Stomach (tissue), 9 donors: Measurements from ENCODE around the gene YPEL2. TPM values are rescaled to one million over a fixed set of nuclear protein-coding genes. Genes with fewer than 3 reads are reported as not detected.
"Not testable (repeated sequence)": the region's sequence is repeated elsewhere in the genome, so short reads cannot be mapped to it uniquely, and the experiment has no call there.

Source experiments
- DNase-seq, 2 donors: peaks; one replicate each; pipeline versions ENCODE4 v3.0.0 to v3.0.0-alpha.2; 2013 to 2019
- H3K27ac ChIP-seq, 5 donors: fragments of 200-600 bp in 4 of 5; sonication (generic) in 4 of 5; one replicate each; pipeline ENCODE4 v1.5.1; 2013 to 2019; ENCODE audit warnings: mild to moderate bottlenecking in 1 of 5, moderate library complexity in 1 of 5
- H3K27me3 ChIP-seq, 3 donors: fragments of 200-600 bp; sonication (generic); one replicate each; pipeline ENCODE4 v1.5.1; 2017 to 2019; ENCODE audit warnings: mixed run types in 1 of 3
- H3K36me3 ChIP-seq, 4 donors: fragments of 200-600 bp; sonication (generic); 1 replicate in 3 of 4; 2 replicates in 1 of 4; pipeline ENCODE4 v1.5.1; 2016 to 2019
- H3K4me1 ChIP-seq, 4 donors: fragments of 200-600 bp; sonication (generic); one replicate each; pipeline ENCODE4 v1.5.1; 2016 to 2019
- H3K4me3 ChIP-seq, 4 donors: fragments of 200-600 bp; sonication (generic) in 3 of 4; one replicate each; pipeline ENCODE4 v1.5.1; 2016 to 2019; ENCODE audit warnings: mild to moderate bottlenecking in 1 of 4
- H3K9me3 ChIP-seq, 4 donors: fragments of 200-600 bp; sonication (generic); one replicate each; pipeline ENCODE4 v1.5.1; 2016 to 2019
- EP300 ChIP-seq: sonication (generic); formaldehyde crosslinking; IDR thresholded peaks from one replicate; pipeline ENCODE4 v1.6.1; 2017; ENCODE audit warnings: antibody characterized with exemption
- POLR2A ChIP-seq, 4 donors: fragments of 450-650 bp; IDR thresholded peaks; one replicate each; pipeline ENCODE4 v1.6.1; 2016; ENCODE audit warnings: antibody characterized with exemption in 4 of 4, control low read depth in 2 of 4, mild to moderate bottlenecking in 1 of 4, moderate library complexity in 1 of 4
- POLR2AphosphoS5 ChIP-seq, 3 donors: sonication (generic); formaldehyde crosslinking; IDR thresholded peaks; one replicate each; pipeline ENCODE4 v1.6.1; 2016; ENCODE audit warnings: antibody characterized with exemption in 3 of 3
- WGBS, 5 donors: extraction: QIAGEN DNeasy Blood & Tissue Kit in 3 of 5; methylation state at CpG; one replicate each; pipeline versions ENCODE4 v1.1.5 to v1.1.7; 2013 to 2018; 5-methylcytosine and 5-hydroxymethylcytosine counted together
- intact Hi-C: fragments of 100-400 bp; cut with DNase I; formaldehyde crosslinking; loops from one replicate; pipeline ENCODE4 v1.15.1; 2023; ENCODE audit warnings: low total_unique reads
- polyA plus RNA-seq, 3 donors: library from polyadenylated mRNA; stranded (reverse); fragments of 200-250 nt; gene quantifications; one replicate each; pipeline ENCODE4 v1.2.3, GENCODE V29; 2013
- total RNA-seq, 5 donors: library from RNA; depleted of rRNA; stranded (reverse); fragments of >200 nt; gene quantifications; one replicate each; pipeline versions ENCODE4 v1.1.0 to v1.2.3, GENCODE V29; 2014 to 2016
- TF ChIP-seq, protein P1 (sequence below), 7 experiments: fragments of 450-650 bp in 4 of 7; fragments of 200-600 bp in 3 of 7; sonication (generic) in 3 of 7; IDR thresholded peaks; one replicate each; pipeline ENCODE4 v1.5.1; 2016 to 2019; ENCODE audit warnings: antibody characterized with exemption in 7 of 7, control low read depth in 2 of 7, mild to moderate bottlenecking in 1 of 7
- donor health status: healthy with polysubstance abuse.
- donor health status: Bipolar disorder and iron deficiency.
- donor health status: healthy.

The YPEL2 gene
- total and polyA plus RNA-seq, 8 donors, result 4.4 to 60.8 (median 24.7) TPM

DNA sequence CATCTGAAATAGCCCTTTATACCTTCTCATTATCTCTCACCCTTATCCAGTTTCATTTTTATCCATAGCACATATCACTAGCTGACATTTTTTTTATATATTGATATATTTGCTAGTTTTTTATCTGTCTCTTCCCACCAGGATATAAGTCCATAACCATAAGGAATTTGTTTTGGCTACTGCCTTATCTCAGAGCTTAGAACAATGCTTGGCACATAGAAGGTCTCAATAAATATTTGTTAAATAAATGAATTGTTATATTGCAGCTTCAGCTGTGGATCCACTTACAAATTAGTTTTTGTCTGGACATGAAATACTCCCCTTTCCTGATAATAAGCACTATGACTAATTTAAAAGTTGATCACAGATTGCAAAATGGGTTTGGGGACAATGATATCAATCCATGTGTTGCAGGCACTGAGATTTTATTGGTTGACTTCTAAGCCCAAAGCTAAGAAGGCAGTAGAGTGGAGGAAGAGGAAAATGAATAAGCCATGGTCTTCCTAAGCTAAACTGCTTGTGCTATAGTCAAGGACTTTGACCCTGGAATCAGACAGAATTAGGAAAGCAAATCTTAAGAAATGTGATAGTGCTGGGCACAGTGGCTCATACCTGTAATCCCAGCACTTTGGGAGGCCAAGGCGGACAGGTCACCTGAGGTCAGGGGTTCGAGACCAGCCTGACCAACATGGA lies 31.9 kb upstream of the YPEL2 start:
- TF ChIP-seq POLR2AphosphoS5 (IDR thresholded peaks at IDR 0.05) (peak in 1 of 3 donors; percentile 31), POLR2A (IDR thresholded peaks at IDR 0.05) (no peak), EP300 (no peak)
- no peaks in the 10 kb centered on the region for H3K27me3 ChIP-seq
- H3K27ac ChIP-seq, result peak overlapping the region; percentile 14 to 86 (median 78)
- H3K4me3 ChIP-seq, result no peak overlapping the region
- no peaks in the 10 kb centered on the region for H3K9me3 ChIP-seq
- intact Hi-C loops, result no loop called here
- 36 to 65% (median 51%) methylated on average over 2 of the region's 2 CpGs for WGBS, 5 donors
- DNase-seq, result no peak
- H3K36me3 ChIP-seq, result no peaks in the 10 kb centered on the region
- H3K4me1 ChIP-seq, result peaks cover 0 to 28% (median 15%) of the 10 kb centered on the region in 4 donors

DNA sequence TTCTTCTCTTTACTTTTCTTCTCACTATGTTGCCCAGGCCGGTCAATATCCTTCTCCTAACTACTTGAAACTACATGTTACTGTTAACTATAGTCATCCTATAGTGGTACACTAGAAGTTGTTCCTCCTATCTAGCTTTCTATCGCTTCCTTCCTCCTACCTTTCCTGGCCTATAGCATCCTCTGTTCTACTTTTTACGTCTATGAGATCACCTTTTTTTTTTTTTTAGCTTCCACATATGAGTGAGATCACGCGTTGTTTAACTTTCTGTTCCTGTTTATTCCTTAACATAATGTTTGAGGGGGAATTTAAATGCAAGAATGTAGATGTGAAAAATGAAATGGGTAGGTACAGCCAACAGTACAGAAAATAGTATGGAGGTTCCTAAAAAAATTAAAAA lies 30.5 kb upstream of the YPEL2 start:
- TF ChIP-seq POLR2AphosphoS5 (IDR thresholded peaks at IDR 0.05), result no peak
- no peak for TF ChIP-seq EP300
- TF ChIP-seq, protein P1, sequence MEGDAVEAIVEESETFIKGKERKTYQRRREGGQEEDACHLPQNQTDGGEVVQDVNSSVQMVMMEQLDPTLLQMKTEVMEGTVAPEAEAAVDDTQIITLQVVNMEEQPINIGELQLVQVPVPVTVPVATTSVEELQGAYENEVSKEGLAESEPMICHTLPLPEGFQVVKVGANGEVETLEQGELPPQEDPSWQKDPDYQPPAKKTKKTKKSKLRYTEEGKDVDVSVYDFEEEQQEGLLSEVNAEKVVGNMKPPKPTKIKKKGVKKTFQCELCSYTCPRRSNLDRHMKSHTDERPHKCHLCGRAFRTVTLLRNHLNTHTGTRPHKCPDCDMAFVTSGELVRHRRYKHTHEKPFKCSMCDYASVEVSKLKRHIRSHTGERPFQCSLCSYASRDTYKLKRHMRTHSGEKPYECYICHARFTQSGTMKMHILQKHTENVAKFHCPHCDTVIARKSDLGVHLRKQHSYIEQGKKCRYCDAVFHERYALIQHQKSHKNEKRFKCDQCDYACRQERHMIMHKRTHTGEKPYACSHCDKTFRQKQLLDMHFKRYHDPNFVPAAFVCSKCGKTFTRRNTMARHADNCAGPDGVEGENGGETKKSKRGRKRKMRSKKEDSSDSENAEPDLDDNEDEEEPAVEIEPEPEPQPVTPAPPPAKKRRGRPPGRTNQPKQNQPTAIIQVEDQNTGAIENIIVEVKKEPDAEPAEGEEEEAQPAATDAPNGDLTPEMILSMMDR (IDR thresholded peaks at IDR 0.05), result no peak
- TF ChIP-seq POLR2A (IDR thresholded peaks at IDR 0.05), result no peak
- H3K27ac ChIP-seq, result no peak overlapping the region
- no peaks in the 10 kb centered on the region for H3K27me3 ChIP-seq
- intact Hi-C loops, result no loop called here
- no peaks in the 10 kb centered on the region for H3K36me3 ChIP-seq
- no peak for DNase-seq
- peaks cover 0 to 24% (median 15%) of the 10 kb centered on the region in 4 donors for H3K4me1 ChIP-seq
- 84 to 91% (median 85%) methylated on average over 5 of the region's 5 CpGs for WGBS, 5 donors
- no peak overlapping the region for H3K4me3 ChIP-seq
- H3K9me3 ChIP-seq, result no peaks in the 10 kb centered on the region

DNA sequence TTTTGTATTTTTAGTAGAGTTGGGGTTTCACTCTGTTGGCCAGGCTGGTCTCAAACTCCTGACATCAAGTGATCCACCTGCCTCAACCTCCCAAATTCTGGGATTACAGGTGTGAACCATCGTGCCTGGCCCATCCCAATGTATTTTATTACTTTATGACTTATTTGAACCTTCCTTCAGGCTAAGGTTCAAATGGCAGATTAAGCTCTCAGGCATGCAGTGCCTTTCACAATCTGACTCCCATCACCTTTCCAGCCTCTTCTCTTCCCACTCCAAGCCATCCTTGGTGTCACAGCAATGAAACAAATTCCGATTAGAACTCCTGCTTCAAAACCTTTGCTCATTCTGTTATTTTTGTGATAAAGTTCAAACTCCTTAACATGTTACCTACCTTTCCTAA lies 26.6 kb upstream of the YPEL2 start:
- DNase-seq, result no peak
- WGBS, 5 donors, result 65 to 78% (median 70%) methylated on average over 2 of the region's 2 CpGs
- Histone ChIP-seq H3K27ac (no peak overlapping the region), H3K9me3 (no peaks in the 10 kb centered on the region), H3K36me3 (no peaks in the 10 kb centered on the region), H3K4me1 (no peaks in the 10 kb centered on the region), H3K27me3 (no peaks in the 10 kb centered on the region), H3K4me3 (no peak overlapping the region)
- intact Hi-C loops, result no loop called here
- TF ChIP-seq, protein P1 (IDR thresholded peaks at IDR 0.05), result no peak
- TF ChIP-seq POLR2AphosphoS5 (IDR thresholded peaks at IDR 0.05) (no peak), POLR2A (IDR thresholded peaks at IDR 0.05) (no peak), EP300 (no peak)

DNA sequence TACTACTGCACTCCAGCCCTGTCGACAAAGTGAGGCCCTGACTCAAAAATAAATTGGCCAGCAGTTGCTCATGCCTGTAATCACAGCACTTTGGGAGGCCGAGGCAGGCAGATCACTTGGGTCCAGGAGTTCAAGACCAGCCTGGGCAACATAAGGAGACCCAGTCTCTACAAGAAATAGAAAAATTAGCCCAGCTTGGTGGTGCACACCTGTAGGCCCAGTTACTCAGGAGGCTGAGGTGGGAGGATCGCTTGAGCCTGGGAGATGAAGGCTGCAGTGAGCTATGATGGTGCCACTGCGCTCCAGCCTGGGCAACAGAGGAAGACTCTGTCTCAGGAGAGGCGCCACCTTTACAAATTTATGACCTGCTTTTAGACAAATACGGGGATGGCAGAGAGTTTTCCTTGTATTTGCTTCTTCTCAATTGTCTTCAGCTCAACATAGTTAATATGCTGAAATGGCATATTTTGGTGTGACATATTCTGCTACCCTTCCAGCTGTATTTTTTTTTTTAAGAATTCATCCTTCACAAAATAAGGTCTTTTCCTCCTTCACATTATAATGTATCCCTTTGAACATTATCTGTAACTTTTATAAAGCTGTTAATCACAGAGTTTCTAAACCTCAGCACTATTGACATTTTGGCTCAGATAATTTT lies 21.1 kb upstream of the YPEL2 start:
- peaks cover 0 to 11% (median 7%) of the 10 kb centered on the region in 4 donors for H3K4me1 ChIP-seq
- 78 to 84% (median 79%) methylated on average over 6 of the region's 6 CpGs for WGBS, 5 donors
- H3K4me3 ChIP-seq, result no peak overlapping the region
- no peak overlapping the region for H3K27ac ChIP-seq
- no peak for DNase-seq
- no peaks in the 10 kb centered on the region for H3K36me3 ChIP-seq
- H3K9me3 ChIP-seq, result no peaks in the 10 kb centered on the region
- intact Hi-C loops, result no loop called here
- no peak for TF ChIP-seq EP300
- TF ChIP-seq POLR2AphosphoS5 (IDR thresholded peaks at IDR 0.05), result no peak
- no peaks in the 10 kb centered on the region for H3K27me3 ChIP-seq

DNA sequence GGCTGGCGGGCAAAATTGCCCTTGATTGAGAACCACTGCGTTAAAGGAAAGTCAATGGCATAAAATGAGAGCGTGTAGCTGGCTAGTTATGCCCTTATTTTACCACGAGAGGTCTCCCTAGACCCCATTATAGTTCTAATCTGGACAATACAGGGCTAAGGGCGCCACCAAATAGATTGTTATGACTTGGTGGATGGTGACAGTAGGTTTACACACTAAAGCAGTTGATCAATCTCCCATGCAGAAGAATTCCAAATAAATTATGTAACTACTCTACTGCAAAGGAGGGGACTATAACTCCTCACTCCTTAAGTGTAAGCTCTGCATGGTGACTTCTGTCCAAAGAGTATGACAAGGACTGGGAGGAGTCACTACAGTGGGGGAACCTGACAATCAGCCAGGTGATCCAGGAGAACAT lies 20.4 kb upstream of the YPEL2 start:
- H3K4me1 ChIP-seq, result peaks cover 0 to 11% (median 7%) of the 10 kb centered on the region in 4 donors
- H3K4me3 ChIP-seq, result no peak overlapping the region
- WGBS, 5 donors, result 0 to 2% (median 0%) methylated on average over 5 of the region's 5 CpGs
- TF ChIP-seq POLR2A (IDR thresholded peaks at IDR 0.05) (no peak), POLR2AphosphoS5 (IDR thresholded peaks at IDR 0.05) (peak in 1 of 3 donors; percentile 58), EP300 (no peak)
- TF ChIP-seq, protein P1 (IDR thresholded peaks at IDR 0.05), result peak in 5 of 7 experiments; percentile 71 to 93 (median 81)
- H3K9me3 ChIP-seq, result no peaks in the 10 kb centered on the region
- no peak overlapping the region for H3K27ac ChIP-seq
- intact Hi-C loops, result no loop called here
- no peaks in the 10 kb centered on the region for H3K36me3 ChIP-seq
- peak; percentile 43 to 86 for DNase-seq
- H3K27me3 ChIP-seq, result no peaks in the 10 kb centered on the region

DNA sequence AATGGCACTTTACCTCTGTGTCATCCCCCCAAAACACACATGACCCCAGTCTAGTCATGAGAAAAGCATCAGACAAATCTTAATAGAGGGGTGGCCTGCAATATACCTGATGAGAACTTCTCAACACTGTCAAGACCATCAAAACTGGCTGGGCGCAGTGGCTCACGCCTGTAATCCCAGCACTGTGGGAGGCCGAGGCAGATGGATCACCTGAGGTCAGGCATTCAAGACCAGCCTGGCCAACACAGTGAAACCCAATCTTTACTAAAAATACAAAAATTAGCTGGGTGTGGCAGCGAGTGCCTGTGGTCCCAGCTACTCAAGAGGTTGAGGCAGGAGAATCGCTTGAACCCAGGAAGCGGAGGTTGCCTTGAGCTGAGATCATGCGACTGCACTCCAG lies 19.9 kb upstream of the YPEL2 start:
- H3K27ac ChIP-seq, H3K4me3 ChIP-seq, DNase-seq, H3K36me3 ChIP-seq, intact Hi-C loops, H3K9me3 ChIP-seq, H3K27me3 ChIP-seq: not testable (repeated sequence)
- 85 to 91% (median 91%) methylated on average over 7 of the region's 7 CpGs for WGBS, 5 donors
- peaks cover 0 to 11% (median 7%) of the 10 kb centered on the region in 4 donors for H3K4me1 ChIP-seq
